Measurements from ENCODE around the gene SCAMP3.

- no peak for TF ChIP-seq CTCF (optimal IDR thresholded peaks at IDR 0.05 in 1 of 3, IDR thresholded peaks at IDR 0.05 in 1 of 3, conservative IDR thresholded peaks at IDR 0.05 in 1 of 3; ENCODE audit: extremely low read depth in 1 of 3, insufficient read depth in 2 of 3, low read length in 3 of 3)
- no peak for TF ChIP-seq EZH2 (IDR thresholded peaks at IDR 0.05; ENCODE audit: low read length)
These were observed 7.2 kb upstream of the SCAMP3 start for GRCh38 chr1:155269381-155269780.

All from keratinocyte (primary cell).